CD4-positive, alpha-beta memory T cell (primary cell): ENCODE data around the gene PIGU. TPM values are rescaled to one million over a fixed set of nuclear protein-coding genes. Genes with fewer than 3 reads are reported as not detected.

Experiments used
- CTCF ChIA-PET: fragments of 350-600 bp; sonication (Branson Sonifier 250); formaldehyde crosslinking; loops from one replicate; lab custom pipeline; 2021; ENCODE audit warnings: inconsistent platforms; ENCODE audit not compliant: partially characterized antibody; lab: Charles Lee
- POLR2A ChIA-PET: fragments of 350-600 bp; sonication (Branson Sonifier 250); formaldehyde crosslinking; loops from one replicate; lab custom pipeline; 2021; ENCODE audit not compliant: partially characterized antibody; lab: Charles Lee
- DNase-seq, 5 donors: peaks; one replicate each; pipeline versions ENCODE4 v3.0.0 to v3.0.0-alpha.2; 2020 to 2022; ENCODE audit warnings: mixed read lengths in 1 of 5
- H3K27ac ChIP-seq: one replicate; pipeline ENCODE4 v1.7.0; 2013; ENCODE audit warnings: low read depth, low read length
- H3K27me3 ChIP-seq: 2 replicates; pipeline ENCODE4 v1.7.0; 2013; ENCODE audit warnings: mild to moderate bottlenecking, low read length, moderate library complexity; ENCODE audit not compliant: insufficient read depth
- H3K36me3 ChIP-seq: 2 replicates; pipeline ENCODE4 v1.7.0; 2013; ENCODE audit warnings: mild to moderate bottlenecking, low read length, moderate library complexity; ENCODE audit not compliant: insufficient read depth
- H3K4me1 ChIP-seq: 2 replicates; pipeline ENCODE4 v1.7.0; 2013; ENCODE audit warnings: mild to moderate bottlenecking, low read length, moderate library complexity; ENCODE audit not compliant: insufficient read depth
- H3K4me3 ChIP-seq, 2 donors: one replicate each; pipeline ENCODE4 v1.7.0; 2013; ENCODE audit warnings: low read length in 2 of 2, mild to moderate bottlenecking in 1 of 2
- H3K9me3 ChIP-seq, 2 donors: one replicate each; pipeline ENCODE4 v1.7.0; 2013; ENCODE audit warnings: low read length in 2 of 2, control low read depth in 1 of 2; ENCODE audit not compliant: control insufficient read depth in 1 of 2
- H3K27ac Mint-ChIP-seq, 7 donors: one replicate each; pipeline ENCODE4 v1.8.0; 2020 to 2021; ENCODE audit warnings: mixed read lengths in 7 of 7, mild to moderate bottlenecking in 6 of 7, inconsistent platforms in 3 of 7, moderate library complexity in 3 of 7
- H3K27me3 Mint-ChIP-seq, 2 donors: one replicate each; pipeline ENCODE4 v1.8.0; 2020 to 2021; ENCODE audit warnings: mixed read lengths in 2 of 2
- H3K36me3 Mint-ChIP-seq, 2 donors: one replicate each; pipeline ENCODE4 v1.8.0; 2020 to 2021; ENCODE audit warnings: mixed read lengths in 2 of 2, inconsistent platforms in 1 of 2, mild to moderate bottlenecking in 1 of 2
- H3K4me1 Mint-ChIP-seq, 4 donors: one replicate each; pipeline ENCODE4 v1.8.0; 2020 to 2021; ENCODE audit warnings: mixed read lengths in 4 of 4, mild to moderate bottlenecking in 1 of 4
- H3K4me3 Mint-ChIP-seq, 8 donors: one replicate each; pipeline ENCODE4 v1.8.0; 2020 to 2021; ENCODE audit warnings: mixed read lengths in 8 of 8, mild to moderate bottlenecking in 7 of 8, moderate library complexity in 6 of 8, inconsistent platforms in 3 of 8
- H3K9me3 Mint-ChIP-seq, 8 donors: one replicate each; pipeline ENCODE4 v1.8.0; 2020 to 2021; ENCODE audit warnings: mixed read lengths in 8 of 8, mild to moderate bottlenecking in 5 of 8, inconsistent platforms in 3 of 8, moderate library complexity in 1 of 8
- intact Hi-C: fragments of 100-400 bp; cut with micrococcal nuclease; formaldehyde crosslinking; loops from one replicate; pipeline ENCODE4 v1.15.1; 2023
- polyA plus RNA-seq, 2 donors: library from polyadenylated mRNA; unstranded; fragments of 300-500 nt; fragmentation: Illumina TruSeq; gene quantifications; one replicate each; pipeline ENCODE4 v1.2.3, GENCODE V29; 2021
- total RNA-seq, 2 experiments: library from RNA; stranded (reverse); gene quantifications; one replicate each; pipeline ENCODE4 v1.2.3, GENCODE V29; 2021

The PIGU gene
- total and polyA plus RNA-seq, 4 experiments from 2014 or later: 15.1 to 34.2 (median 21.1) TPM

DNA sequence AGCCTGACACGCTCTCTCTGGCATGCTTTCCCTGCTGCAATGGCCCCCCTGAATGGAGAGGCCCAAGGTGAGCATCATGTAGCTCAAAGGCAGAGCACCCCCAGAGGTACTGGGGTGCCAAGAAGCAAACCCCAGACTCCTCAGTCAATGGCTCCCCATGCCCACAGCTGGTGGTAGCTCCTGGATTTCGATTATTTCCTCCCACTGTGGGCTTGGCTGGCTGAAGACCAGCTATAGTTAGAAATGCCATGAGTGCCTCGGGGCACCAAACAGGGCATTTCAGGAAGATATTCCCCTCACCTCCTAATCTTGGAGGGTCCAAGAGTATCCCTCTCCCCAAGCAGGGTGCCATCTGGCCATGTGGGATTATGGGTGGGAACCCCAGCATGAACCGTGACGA lies 101.6 kb downstream of the PIGU start:
- peaks cover 33 to 41% of the 10 kb centered on the region in 2 donors for H3K36me3 Mint-ChIP-seq
- H3K9me3 Mint-ChIP-seq: no peaks in the 10 kb centered on the region
- H3K27me3 ChIP-seq: no peaks in the 10 kb centered on the region
- peaks cover 13% of the 10 kb centered on the region for H3K4me1 ChIP-seq
- ChIA-PET CTCF (interaction anchor here (1.1 kb wide), 1 partner anchor 13 kb away, joined by 4 read pairs; no protein-coding TSS in a partner anchor), POLR2A (no interaction called here)
- H3K4me3 Mint-ChIP-seq: no peak overlapping the region
- H3K4me1 Mint-ChIP-seq: peaks cover 7 to 22% (median 17%) of the 10 kb centered on the region in 4 donors
- peaks cover 12% of the 10 kb centered on the region for H3K36me3 ChIP-seq
- no peak for DNase-seq
- intact Hi-C loops: no loop called here
- no peak overlapping the region for H3K4me3 ChIP-seq
- no peak overlapping the region for H3K27ac ChIP-seq
- H3K27me3 Mint-ChIP-seq: no peaks in the 10 kb centered on the region
- H3K9me3 ChIP-seq: no peaks in the 10 kb centered on the region
- H3K27ac Mint-ChIP-seq: peak overlapping the region in 1 of 7 donors; percentile 79

DNA sequence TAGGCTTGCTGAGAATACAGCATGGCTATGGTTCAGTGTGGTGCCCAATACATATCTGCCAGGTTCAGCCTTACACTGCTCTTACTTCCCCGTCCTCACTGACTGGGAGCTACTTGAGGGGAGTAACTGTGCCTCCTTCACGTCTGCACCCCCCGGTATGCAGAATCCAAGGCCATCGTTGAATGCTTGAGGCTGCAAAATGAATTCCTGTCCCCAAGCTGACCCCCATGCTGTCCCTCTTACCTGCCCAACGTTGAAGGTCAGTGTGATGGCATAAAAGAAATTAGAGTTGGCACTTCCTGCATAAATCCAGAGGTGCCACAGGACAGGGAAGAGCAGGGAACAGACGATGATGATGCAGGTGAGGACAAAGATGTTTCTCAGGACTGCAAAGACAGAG lies 102.0 kb downstream of the PIGU start:
- Histone ChIP-seq H3K4me3 (no peak overlapping the region), H3K27me3 (no peaks in the 10 kb centered on the region), H3K27ac (no peak overlapping the region), H3K4me1 (peaks cover 9% of the 10 kb centered on the region), H3K9me3 (no peaks in the 10 kb centered on the region), H3K36me3 (peaks cover 15% of the 10 kb centered on the region)
- no peak overlapping the region for H3K27ac Mint-ChIP-seq
- H3K36me3 Mint-ChIP-seq: peaks cover 34 to 39% of the 10 kb centered on the region in 2 donors
- no peaks in the 10 kb centered on the region for H3K9me3 Mint-ChIP-seq
- H3K4me1 Mint-ChIP-seq: peaks cover 5 to 18% (median 13%) of the 10 kb centered on the region in 4 donors
- intact Hi-C loops: no loop called here
- DNase-seq: no peak
- H3K4me3 Mint-ChIP-seq: no peak overlapping the region
- ChIA-PET POLR2A (no interaction called here), CTCF (interaction anchor here (1.1 to 1.3 kb wide), 2 partner anchors 13 to 194 kb away, joined by 4 read pairs; no protein-coding TSS in a partner anchor)
- H3K27me3 Mint-ChIP-seq: no peaks in the 10 kb centered on the region

DNA sequence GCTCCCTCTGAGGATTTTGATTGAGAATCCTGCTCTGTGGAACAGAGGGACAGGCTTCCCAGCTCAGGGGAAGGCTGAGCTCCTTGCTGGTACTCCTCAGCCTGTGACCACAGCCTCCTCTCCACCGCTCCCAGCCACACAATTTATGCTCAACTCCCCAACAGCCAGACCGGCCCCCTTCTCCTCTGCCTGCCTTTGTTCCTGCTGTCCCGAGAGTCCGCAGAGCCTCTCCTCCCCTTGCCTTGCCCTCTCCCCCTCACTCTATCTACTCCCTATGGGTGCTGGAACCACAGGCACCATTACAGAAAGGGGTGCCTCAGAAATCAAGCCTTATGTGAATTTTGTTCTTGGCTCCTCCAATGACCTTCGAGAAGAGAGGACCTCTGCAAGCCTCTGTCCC lies 102.5 kb downstream of the PIGU start:
- H3K27ac Mint-ChIP-seq: no peak overlapping the region
- H3K4me1 ChIP-seq: peaks cover 5% of the 10 kb centered on the region
- DNase-seq: no peak
- H3K36me3 Mint-ChIP-seq: peaks cover 35 to 39% of the 10 kb centered on the region in 2 donors
- no peaks in the 10 kb centered on the region for H3K9me3 Mint-ChIP-seq
- peaks cover 5 to 14% (median 8%) of the 10 kb centered on the region in 4 donors for H3K4me1 Mint-ChIP-seq
- H3K36me3 ChIP-seq: peaks cover 19% of the 10 kb centered on the region
- POLR2A ChIA-PET: interaction anchor here (1.5 kb wide), 1 partner anchor 16 kb away, joined by 6 read pairs; the partner anchor contains the start of gene MAP1LC3A
- CTCF ChIA-PET: interaction anchor here (1.3 kb wide), 1 partner anchor 195 kb away, joined by 4 read pairs; no protein-coding TSS in a partner anchor
- H3K4me3 ChIP-seq: no peak overlapping the region
- H3K4me3 Mint-ChIP-seq: no peak overlapping the region
- intact Hi-C loops: no loop called here
- H3K9me3 ChIP-seq: no peaks in the 10 kb centered on the region
- no peak overlapping the region for H3K27ac ChIP-seq
- H3K27me3 ChIP-seq: no peaks in the 10 kb centered on the region
- no peaks in the 10 kb centered on the region for H3K27me3 Mint-ChIP-seq

DNA sequence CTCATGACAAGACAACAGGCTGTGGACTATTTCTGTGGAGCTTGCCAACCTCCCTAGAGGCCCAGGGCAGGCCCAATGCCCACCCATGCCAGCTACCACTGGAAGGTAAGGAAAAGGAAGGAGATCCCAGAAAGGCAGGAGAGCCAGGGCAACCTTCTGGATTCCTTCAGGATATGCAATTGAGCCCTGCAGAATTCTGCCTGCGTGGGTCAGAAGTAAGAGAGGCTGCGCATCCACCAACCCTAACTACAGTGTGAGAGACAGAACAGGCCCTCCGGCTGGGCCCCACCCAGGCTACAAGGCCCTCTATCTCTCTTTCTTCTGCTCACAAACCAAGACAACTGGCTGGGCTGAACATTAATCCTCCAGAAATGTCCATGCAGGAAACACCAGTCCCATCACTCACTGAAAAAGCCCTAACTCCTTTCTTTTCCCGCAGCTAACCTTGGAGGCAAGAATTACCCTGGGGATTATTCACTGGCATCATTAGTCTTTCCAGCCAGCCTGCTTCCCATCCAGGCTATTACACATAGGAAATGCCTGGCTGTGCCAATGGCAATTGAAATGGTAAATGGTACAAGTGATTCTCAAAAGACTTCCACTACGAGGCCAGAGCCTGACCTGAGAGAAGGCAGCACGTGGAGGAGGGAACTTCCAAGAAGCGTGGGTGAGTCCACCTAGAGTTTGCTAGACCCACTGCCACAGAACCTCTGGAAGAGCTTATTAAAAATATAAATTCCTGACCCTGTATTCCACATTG lies 103.2 kb downstream of the PIGU start:
- DNase-seq: no peak
- Histone ChIP-seq H3K4me1 (no peaks in the 10 kb centered on the region), H3K4me3 (no peak overlapping the region), H3K27me3 (no peaks in the 10 kb centered on the region), H3K9me3 (no peaks in the 10 kb centered on the region), H3K27ac (no peak overlapping the region), H3K36me3 (peaks cover 20% of the 10 kb centered on the region)
- intact Hi-C loops: no loop called here
- Mint-ChIP-seq H3K27me3 (no peaks in the 10 kb centered on the region), H3K36me3 (peaks cover 35 to 39% of the 10 kb centered on the region in 2 donors), H3K27ac (peak overlapping the region in 3 of 7 donors; percentile 29 to 66 (median 62)), H3K9me3 (no peaks in the 10 kb centered on the region), H3K4me3 (peak overlapping the region in 1 of 8 donors; percentile 8), H3K4me1 (peaks cover 5 to 13% (median 8%) of the 10 kb centered on the region in 4 donors)
- POLR2A ChIA-PET: interaction anchor here (1.2 to 1.5 kb wide), 2 partner anchors 12 to 16 kb away, joined by 4 to 6 read pairs; partner anchors contain the start of gene MAP1LC3A
- CTCF ChIA-PET: interaction anchor here (1.3 to 1.4 kb wide), 2 partner anchors 11 to 196 kb away, joined by 4 to 6 read pairs; no protein-coding TSS in a partner anchor

DNA sequence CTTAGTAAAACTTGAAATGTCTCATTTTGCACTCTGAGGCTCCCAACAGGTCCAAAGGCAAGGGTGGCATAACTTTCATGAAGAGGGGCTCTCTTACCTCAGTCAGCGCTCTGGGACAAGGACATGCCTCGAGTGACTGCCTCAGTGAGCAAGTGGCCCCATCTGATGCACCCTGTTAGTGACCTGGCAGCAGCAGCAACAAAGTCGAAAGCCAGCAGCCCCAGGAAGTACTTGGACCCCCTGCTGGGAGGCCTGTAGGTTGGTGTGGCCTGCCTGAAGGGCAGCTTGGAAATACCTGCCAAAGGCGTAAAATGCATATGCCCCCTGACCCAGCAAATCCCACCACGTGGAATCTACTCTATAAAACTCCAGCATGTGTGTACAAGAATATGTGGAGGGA lies 105.1 kb downstream of the PIGU start:
- Mint-ChIP-seq H3K9me3 (no peaks in the 10 kb centered on the region), H3K4me1 (peaks cover 5 to 10% (median 7%) of the 10 kb centered on the region in 4 donors), H3K36me3 (peaks cover 29 to 36% of the 10 kb centered on the region in 2 donors), H3K27me3 (no peaks in the 10 kb centered on the region), H3K4me3 (no peak overlapping the region), H3K27ac (no peak overlapping the region)
- Histone ChIP-seq H3K4me1 (no peaks in the 10 kb centered on the region), H3K4me3 (no peak overlapping the region), H3K27ac (no peak overlapping the region), H3K9me3 (no peaks in the 10 kb centered on the region), H3K36me3 (peaks cover 29% of the 10 kb centered on the region), H3K27me3 (no peaks in the 10 kb centered on the region)
- ChIA-PET POLR2A (no interaction called here), CTCF (no interaction called here)
- intact Hi-C loops: no loop called here
- no peak for DNase-seq

DNA sequence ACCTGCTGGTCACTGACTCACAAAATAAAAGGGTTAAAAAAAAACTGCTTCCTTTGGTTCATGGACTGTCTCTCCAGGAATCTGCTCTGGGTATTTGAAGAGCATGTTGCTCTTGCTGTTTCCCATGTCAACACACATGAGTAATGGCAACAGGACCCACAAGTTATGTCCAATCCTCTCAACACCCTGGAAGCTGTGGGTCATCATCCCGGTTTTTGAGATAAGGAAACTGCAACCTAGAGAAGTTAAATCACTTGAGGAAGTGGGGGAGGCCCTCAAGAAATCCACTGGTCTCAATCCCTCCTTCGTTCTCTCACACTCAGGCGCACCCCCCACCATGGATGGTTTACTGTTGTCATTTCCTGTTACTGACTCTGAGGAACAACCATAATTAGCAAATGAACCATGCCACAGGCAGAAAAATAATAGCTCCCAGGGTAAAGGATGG lies 106.0 kb downstream of the PIGU start:
- no peak for DNase-seq
- Mint-ChIP-seq H3K4me1 (peaks cover 5 to 10% (median 7%) of the 10 kb centered on the region in 4 donors), H3K9me3 (no peaks in the 10 kb centered on the region), H3K27me3 (no peaks in the 10 kb centered on the region), H3K4me3 (no peak overlapping the region), H3K27ac (peak overlapping the region in 6 of 7 donors; percentile 30 to 91 (median 60)), H3K36me3 (peaks cover 29 to 37% of the 10 kb centered on the region in 2 donors)
- no peaks in the 10 kb centered on the region for H3K4me1 ChIP-seq
- H3K36me3 ChIP-seq: peaks cover 29% of the 10 kb centered on the region
- intact Hi-C loops: no loop called here
- no peak overlapping the region for H3K4me3 ChIP-seq
- no peaks in the 10 kb centered on the region for H3K27me3 ChIP-seq
- no peak overlapping the region for H3K27ac ChIP-seq
- H3K9me3 ChIP-seq: no peaks in the 10 kb centered on the region
- CTCF ChIA-PET: no interaction called here
- POLR2A ChIA-PET: interaction anchor here (1.1 kb wide), 1 partner anchor 17 kb away, joined by 3 read pairs; no protein-coding TSS in a partner anchor

DNA sequence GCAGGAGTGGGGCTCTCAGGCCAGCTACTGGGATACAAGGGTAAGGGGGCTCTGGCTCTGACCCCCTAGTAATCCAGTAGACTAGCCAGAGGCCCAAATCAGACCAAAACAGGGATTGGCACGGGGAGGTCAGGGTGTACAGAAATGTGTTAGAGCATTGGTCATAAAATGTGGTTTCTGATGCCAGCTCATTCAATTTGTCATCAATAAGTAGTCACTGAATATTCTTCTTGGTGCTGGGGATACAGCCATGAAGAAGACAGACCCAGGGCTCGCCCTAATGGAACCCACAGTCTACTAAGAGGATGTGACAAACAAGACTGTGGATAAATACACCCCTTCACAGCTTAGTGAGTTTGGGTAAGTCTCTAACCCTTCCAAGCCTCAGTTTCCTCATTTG lies 107.3 kb downstream of the PIGU start:
- intact Hi-C loops: no loop called here
- H3K9me3 ChIP-seq: no peaks in the 10 kb centered on the region

More for the DNA sequence above, 107.3 kb downstream of the PIGU start:
- H3K36me3 ChIP-seq: peaks cover 24% of the 10 kb centered on the region
- no peaks in the 10 kb centered on the region for H3K27me3 ChIP-seq
- no peak overlapping the region for H3K27ac ChIP-seq
- peaks cover 26 to 33% of the 10 kb centered on the region in 2 donors for H3K36me3 Mint-ChIP-seq
- no peaks in the 10 kb centered on the region for H3K27me3 Mint-ChIP-seq
- CTCF ChIA-PET: interaction anchor here (1.0 kb wide), 1 partner anchor 139 kb away, joined by 4 read pairs; no protein-coding TSS in a partner anchor
- no peak overlapping the region for H3K4me3 Mint-ChIP-seq
- peak overlapping the region in 1 of 7 donors; percentile 32 for H3K27ac Mint-ChIP-seq
- no peak overlapping the region for H3K4me3 ChIP-seq
- no peaks in the 10 kb centered on the region for H3K9me3 Mint-ChIP-seq
- no peak for DNase-seq
- no peaks in the 10 kb centered on the region for H3K4me1 ChIP-seq
- POLR2A ChIA-PET: interaction anchor here (1.4 kb wide), 1 partner anchor 10 kb away, joined by 3 read pairs; no protein-coding TSS in a partner anchor
- peaks cover 5 to 10% (median 7%) of the 10 kb centered on the region in 4 donors for H3K4me1 Mint-ChIP-seq
